GM20431 (cell line): Measurements from ENCODE around the gene NUB1.

Experiments
- in situ Hi-C: fragments of 300-500 bp; cut with MseI, MboI; formaldehyde crosslinking; loops from one replicate; pipeline ENCODE4 v1.15.0; 2020; ENCODE audit warnings: low sequenced_read_pairs; ENCODE audit not compliant: unreplicated experiment

NUB1 gene

DNA sequence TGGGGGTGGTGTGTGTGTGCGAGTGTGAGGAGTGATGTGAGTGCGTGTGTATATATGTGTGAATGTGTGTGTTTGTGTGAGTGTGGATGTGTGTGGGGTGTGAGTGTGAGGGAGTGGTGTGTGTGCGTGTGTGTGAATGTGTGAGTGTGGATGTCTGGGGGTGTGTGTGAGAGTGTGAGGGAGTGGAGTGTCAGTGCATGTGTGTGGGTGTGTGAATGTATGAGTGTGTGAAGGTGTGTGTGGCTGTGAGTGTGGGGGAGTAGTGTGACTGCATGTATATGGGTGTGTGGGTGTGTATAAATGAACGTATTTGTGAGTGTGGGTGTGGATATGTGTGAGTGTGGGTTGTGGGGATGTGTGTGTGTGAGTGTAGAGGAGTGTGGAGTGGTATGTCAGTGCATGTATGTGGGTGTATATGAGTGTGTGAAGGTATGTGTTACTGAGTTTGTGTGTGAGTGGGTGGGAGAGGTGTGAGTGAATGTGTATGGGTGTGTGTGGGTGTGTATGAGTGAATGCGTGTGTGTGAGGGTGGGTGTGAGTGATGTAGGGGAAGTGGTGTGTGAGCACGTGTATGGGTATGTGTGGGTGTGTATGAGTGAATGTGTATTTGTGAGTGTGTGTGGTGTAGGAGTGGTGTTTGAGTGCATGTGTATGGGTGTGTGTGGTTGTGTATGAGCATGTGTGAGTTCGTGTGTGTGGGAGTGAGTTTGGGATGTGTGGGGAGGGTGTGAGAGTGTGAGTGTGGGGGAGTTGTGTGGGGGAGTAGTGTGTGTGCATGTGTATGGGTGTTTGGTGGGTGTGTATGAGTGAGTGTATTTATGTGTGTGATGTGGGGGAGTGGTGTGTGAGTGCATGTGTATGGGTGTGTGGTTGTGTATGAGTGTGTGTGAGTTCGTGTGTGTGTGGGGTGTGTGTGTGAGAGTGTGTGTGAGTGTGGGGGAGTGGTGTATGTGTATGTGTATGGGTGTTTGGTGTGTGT lies 28.5 kb upstream of the NUB1 start:
- in situ Hi-C loops: no loop called here

DNA sequence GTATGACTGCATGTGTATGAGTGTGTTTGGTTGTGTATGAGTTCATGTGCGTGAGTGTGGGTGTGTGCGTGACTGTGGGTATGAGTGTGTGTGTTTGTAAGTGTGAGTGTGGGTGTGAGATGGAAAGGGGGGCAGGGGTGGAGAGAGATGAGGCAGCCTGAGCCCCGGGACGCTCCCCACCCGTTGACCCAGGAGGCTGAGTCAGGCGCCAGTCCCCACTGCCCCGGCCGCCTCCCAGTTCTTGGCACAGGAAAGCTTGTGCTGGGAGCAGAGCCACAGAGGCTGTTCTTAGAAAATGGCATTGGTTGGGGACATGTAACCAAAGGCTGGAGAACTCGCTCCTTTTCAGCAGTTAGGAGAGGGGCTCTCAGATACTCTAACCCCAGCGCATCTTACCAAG lies 27.8 kb upstream of the NUB1 start:
- in situ Hi-C loops: no loop called here

DNA sequence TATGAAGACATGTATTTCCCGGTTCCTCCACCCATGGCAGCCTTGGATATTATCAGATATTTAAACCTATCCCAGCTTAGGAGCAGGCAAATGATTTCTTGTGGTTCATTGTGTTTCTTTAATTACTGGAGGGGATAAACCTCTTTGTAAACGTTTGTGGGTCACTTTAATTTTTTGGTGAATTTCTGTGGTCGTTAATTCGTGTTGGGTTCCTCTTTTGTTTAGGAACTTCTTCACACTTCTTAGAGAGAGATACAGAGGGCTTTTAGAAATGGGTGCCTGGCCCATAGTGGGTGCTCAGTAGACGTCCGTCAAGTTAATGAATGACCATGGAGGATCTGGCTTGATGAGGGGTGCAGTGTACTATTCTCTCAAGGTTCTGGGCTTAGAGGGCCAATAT lies 27.2 kb upstream of the NUB1 start:
- in situ Hi-C loops: no loop called here

DNA sequence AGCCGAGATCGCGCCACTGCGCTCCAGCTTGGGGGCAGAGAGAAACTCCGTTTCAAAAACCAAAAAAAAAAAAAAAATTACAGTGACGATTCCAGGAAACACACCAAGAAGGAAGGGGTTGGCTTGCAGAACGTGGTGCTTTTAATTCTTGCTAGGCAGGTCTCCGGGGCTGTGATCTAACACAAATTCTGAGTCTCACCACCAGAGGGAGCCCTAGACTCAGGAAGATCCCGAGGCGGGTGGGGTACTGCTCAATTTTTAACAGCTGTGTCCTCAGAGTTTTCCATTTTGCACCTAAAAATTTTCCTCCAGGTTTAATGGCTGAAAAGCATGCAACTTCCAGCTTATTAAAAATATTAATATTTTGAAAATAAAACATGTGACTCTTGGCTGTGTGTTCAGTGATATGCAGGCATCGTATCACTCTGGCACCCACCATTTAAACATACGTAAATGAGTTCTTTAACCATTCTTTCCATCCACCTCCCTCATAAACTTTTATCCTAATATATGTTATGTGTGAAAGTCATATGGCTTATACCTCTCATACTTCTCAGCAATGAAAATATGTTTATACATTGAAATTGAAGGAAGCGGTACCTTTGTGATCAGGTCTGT lies 26.5 kb upstream of the NUB1 start:
- in situ Hi-C loops: no loop called here

DNA sequence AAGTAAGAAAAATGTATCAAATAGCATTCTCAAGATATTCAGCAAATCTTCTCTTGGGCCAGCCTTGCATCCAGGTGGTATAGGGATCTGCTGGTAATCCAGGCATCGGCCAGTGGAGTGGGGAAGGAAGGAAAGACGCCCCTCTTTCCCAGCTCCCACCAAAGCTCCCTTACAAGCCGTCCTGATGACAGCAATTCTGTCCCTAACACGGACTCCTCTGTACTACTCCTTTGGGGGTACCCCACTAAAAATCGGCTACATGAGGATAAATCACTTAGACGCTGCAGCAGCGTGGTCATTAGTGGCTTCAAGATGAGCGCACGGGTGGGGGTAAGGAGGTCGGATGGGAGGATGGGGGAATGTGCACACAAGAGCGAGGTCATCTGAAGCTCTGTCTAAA lies 24.7 kb upstream of the NUB1 start:
- in situ Hi-C loops: no loop called here

DNA sequence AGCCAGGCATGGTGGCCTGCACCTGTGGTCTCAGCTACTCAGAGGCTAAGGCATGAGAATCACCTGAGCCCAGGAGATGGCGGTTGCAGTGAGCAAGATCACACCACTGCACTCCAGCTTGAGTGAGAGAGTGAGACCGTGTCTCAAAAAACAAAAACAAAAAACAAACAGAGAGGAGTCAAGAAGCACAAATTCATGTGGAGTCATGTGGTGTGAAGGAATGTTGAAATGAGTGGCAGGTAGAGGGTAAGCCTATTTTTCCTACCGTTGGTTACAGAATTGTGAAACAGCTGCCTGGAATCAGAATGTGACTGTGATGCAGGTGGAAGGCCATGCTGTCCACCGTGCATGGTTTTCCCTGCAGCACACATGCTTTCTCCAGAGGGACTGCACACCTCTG lies 23.7 kb upstream of the NUB1 start:
- in situ Hi-C loops: no loop called here

DNA sequence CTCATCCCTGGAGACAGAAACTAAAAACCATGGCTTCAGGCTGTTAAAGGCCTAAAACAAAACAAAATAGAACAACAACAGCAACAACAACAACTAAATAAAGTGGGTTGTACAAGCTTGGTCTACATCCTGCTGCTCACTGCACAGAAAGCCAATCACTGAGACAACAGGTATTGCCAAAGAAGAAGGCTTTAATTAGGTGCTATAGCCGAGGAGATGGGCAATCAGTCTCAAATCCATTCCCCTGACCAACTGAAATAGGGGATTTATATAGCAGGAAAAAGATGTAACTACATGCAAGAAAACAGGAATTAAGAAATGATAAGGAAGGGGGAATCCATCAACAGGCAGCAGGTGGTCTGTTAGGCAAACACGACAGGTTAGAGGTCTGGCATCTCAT lies 22.4 kb upstream of the NUB1 start:
- in situ Hi-C loops: no loop called here

DNA sequence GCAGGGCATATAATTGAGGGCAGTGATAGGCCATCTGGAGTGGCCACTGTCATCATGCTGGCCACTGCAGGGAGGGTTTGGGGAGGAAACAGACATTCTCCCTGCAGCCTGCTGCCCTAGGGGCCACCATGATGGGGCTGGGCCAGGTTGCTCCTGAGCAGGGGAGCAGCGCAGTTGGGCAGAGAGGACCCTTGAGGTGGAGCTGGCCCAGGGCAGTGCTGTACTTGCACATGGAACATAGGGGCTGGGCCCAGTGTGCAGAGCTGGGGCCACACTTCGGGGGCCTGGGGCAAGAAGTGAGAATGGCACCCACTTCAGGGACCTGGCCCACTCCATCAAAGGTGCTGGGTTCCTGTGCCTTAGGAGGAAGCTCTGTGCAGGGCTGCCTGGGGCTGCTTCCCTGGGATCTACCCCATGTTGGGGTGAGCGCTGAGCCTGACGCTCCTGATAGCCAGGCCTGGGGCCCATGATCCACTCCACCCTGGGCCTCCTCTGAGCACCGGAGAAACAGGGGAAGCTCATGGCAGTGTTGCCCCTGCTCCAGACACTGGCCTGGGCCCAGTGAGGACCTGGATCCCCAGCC lies 21.3 kb upstream of the NUB1 start:
- in situ Hi-C loops: no loop called here

DNA sequence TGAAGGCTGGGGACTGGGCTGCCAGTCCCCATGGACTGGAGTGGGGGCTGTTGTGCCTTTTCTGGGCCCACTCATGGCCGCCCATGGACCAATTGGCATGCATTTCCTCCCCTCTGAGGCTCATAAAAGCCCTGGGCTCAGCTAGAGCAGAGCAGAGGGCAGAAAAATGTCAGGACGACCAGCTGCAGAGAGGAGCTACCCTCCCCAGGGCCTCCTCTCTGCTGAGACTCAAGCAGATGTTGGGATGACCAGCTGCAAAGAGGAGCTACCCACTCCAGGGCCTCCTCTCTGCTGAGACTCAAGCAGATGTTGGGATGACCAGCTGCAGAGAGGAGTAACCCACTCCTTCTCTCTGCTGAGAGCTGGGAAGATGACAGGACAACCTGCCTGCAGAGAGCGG lies 20.3 kb upstream of the NUB1 start:
- in situ Hi-C loops: no loop called here

DNA sequence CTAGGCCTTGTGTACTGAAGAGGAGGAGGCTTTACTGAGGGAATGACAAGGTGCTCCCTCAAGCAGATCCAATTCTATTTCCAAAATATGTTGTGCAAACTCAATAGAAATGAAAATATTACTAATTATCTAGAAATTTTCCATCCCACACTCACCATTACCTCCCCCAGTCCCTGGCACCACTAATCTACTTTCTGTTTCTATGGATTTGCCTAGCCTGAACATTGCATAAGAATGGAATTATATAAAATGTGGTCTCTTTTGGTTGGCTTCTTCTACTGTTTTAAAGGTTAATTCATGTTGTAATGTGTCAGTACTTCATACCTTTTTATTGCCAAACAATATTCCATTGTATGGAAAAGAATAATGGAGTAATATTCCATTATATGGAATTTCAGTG lies 18.7 kb upstream of the NUB1 start:
- in situ Hi-C loops: no loop called here

DNA sequence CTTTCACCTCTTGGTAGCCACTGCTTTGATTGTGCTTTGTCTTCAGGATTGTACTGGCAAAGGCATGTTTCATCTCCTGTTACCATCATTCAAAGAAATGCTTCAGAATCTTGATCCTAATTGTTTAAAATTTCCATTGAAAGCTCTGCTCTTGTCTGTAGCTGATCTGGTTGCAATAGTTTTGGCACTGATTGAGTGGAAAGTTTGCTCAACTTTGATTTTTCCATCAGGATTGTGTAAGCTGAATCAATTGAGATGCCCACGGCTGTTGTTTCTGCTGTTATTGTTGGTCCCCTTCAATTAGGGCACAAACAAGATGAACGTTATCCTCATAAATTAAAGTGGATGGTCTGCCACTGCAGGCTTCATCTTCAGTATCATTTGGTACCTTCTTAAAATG lies 14.6 kb upstream of the NUB1 start:
- in situ Hi-C loops: no loop called here

DNA sequence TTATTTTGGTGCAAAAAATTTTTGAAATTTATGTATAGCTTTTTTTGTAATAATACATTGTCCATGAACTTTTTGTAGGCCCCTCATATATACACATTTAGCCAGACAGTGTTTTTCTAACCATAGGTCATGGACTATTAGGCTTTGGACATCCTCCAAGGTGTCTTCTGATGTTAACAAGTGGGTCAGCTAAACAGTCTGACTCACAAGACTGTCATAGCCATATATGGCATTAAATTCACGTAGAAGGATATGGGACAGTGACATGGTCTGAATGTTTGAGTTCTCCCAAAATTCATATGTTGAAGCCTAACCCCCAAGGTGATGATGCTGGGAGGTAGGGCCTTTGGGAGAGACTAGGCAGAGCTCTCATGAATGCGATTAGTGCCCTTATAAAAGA lies 14.0 kb upstream of the NUB1 start:
- in situ Hi-C loops: no loop called here

DNA sequence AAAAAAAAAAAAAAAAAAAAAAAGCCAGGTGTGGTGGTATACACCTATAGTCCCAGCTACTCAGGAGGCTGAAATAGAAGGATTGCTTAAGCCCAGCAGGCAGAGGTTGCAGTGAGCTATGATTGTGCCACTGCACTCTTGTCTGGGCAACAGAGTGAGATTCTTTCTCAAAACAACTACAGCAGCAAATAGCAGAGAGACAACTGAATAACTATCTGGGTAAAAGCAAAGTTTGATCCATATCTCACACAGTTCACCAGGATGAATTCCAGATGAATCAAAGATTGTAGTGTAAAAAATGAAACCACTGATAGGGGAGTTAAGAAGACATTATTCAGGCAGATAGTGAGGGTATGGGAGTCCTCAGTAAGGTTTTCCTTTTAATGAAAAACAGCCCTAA lies 11.4 kb upstream of the NUB1 start:
- in situ Hi-C loops: no loop called here

DNA sequence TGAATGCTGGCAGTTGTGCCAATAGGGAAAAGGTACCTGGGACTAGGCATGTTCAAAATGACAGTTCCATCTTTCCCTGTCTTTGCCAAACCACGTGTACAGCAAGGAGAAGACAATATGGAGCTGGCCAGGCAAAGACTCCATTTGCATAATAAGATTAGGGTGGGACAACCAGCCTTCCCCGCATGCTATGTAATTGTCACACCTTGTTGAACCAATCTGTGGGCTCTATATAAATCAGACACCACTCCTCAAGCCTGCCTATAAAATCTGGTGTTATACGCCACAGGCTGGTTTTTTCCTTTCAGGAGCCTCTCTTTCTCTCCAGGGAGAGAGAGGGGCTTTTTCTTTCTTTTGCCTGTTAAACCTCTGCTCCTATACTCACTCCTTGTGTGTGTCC lies 11.0 kb upstream of the NUB1 start:
- in situ Hi-C loops: no loop called here

DNA sequence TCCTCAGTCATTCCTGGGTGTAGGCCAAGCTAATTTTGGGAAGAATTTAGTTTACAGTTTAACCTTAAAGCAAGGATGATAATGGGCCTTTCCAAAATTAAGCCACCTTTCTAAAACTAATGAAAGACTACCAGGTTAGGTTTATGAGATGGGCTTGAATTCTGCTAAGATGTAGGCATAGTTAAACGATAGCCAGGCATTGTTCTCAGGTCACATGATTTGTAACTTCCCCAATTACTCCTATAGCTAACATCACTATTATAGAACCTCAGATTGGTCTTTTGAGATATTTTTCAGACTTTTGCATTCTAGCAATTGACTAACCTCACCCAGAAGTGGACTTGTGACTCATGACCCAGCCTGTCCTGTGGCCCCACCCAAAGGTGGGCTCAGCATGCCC lies 7.0 kb upstream of the NUB1 start:
- in situ Hi-C loops: no loop called here

DNA sequence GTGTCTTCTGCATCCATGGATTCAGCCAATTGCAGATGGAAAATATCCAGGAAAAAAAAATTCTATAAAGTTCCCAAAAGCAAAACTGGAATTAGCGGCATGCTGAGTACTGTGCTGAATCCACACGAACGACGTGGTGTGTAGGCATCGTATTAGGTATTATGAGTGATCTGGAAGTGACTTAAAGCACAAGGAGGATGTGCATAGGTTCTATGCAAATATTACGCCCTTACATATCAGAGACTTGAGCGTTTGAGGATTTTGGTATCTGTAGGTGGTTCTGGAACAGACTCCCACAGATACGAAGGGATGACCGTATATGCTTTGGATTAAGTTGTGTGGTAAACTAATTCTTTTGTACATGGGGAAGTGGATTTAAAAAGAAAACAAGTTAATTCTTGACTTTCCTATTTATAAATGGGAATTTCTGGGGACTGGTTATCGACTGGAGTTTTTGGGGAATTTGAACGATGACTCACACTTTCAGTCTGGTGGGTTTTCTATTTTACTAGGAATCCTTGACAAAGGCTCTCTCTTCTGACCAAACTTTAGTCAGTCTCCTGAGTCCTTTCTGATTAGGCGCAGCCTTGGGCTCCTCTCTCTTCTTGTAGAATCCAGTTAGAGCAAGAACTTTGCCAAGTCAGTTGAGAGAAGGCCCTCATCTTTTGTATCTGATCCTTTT lies 5.4 kb upstream of the NUB1 start:
- in situ Hi-C loops: no loop called here

DNA sequence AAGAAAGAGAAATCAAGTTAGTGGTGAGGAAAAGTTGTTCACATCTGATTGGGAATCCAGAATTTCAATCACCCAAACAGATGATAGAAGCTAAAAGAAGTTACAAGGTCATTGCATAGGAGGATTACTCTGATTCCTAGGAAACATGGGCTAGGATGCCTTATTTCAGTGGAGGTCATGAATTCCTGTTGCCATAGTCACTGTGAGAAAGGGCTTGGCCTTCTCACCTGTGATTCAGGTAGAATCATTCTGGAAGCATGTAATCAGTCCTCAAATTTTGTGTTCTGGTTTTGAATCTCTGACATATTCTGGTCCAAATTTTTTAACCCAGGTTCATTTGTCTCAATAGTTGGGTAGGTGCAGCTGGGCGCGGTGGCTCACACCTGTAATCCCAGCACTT lies 4.3 kb upstream of the NUB1 start:
- in situ Hi-C loops: no loop called here

DNA sequence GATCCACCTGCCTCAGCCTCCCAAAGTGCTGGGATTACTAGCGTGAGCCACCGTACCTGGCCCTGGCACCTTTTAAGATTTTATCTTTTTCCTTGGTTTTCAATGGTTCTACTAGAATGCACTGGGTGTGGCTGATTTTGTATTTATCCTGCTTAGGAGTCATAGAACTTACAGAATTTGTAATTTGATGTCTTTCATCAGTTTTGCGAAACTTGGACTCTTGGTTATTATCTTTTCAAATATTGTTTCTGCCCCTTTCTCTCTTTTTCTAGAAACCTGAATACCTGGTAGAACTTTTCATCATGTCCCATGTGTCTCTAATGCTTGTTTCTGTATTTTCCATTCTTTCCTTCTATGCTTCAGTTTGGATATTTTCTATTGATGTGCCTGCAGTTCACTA lies 2.8 kb upstream of the NUB1 start:
- in situ Hi-C loops: no loop called here

DNA sequence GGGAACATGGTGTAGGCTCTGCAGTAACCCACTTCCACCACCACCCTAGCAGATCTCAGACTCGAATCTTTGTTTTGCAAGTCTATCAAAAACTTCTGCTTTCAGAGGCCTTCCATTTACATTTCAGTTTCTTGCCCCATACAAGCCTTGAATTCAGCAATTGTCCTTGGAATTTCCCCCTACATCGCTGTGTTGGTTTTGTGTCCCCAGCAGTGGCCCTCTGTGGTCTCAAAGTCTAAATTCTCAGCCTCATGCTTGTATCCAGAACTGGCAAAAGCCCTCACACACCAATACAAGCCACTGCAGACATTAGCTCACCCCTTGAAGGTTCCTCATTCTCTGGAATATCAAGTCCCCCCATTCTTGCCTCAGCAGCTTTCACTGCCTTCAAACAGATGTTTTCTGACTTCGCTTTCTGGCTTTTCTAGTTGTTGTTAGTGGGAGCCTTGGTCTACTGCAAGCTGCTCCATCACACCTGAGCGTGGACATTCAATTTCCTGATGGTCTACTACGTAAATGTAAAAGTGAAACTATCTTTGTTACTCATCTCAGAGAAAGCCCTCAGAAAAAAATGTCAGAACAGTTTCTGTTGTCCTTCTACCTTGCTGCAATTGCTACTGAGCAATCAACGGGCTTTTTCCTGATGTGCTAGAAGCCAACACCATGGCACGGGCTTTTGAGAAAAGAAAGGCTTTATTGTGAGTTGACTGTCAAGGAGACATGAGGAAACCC lies 1.8 kb upstream of the NUB1 start:
- in situ Hi-C loops: no loop called here

DNA sequence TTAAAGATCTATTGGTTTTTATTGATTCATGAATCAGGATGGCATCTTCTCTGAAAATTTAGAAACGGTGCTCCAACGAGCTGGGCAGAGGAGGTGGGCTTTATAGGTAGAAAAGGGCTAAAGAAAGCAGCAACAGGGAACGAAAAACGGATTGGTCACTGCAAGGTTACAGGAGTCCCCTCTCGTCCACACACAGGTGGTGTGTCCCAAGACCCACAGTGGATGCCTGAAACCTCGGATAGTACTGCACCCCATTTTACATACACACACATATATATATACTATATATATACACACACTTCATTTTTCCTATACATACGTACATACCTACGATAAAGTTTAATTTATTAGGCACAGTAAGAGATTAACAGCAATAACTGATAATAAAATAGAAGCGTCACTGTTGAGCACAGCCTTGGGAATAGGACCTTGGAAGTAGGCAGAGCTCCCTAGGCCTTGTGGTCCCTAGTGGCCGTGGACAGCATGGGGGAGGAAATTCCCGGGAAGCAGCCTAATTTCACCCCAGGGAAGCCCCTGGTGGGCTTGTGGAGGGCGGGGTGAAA lies 737 bp upstream of the NUB1 start:
- in situ Hi-C loops: no loop called here
